ENCODE measurements around the gene KPNA6.
"Not testable (repeated sequence)": the region's sequence is repeated elsewhere in the genome, so short reads cannot be mapped to it uniquely, and the experiment has no call there.

The KPNA6 gene

GRCh38 chr1:32137111-32137510, 29.3 kb downstream of the KPNA6 start:
- no peak for TF ChIP-seq CTCF (IDR thresholded peaks at IDR 0.05)
- Histone ChIP-seq H3K9me3 (no peaks in the 10 kb centered on the region), H3K4me3 (ENCODE audit: low read depth in 1 of 2, low read length in 1 of 2) (no peak overlapping the region), H3K4me1 (ENCODE audit: control insufficient read depth in 1 of 2, insufficient read depth in 1 of 2, low read depth in 1 of 2, low read length in 1 of 2) (peaks cover 0 to 4% of the 10 kb centered on the region in 2 experiments), H3K27me3 (no peaks in the 10 kb centered on the region), H3K27ac (no peak overlapping the region), H3K36me3 (no peaks in the 10 kb centered on the region)

- no peak overlapping the region for H3K4me3 ChIP-seq (ENCODE audit: low read depth in 1 of 2, low read length in 1 of 2)
- no peaks in the 10 kb centered on the region for H3K36me3 ChIP-seq
- no peak for TF ChIP-seq CTCF (IDR thresholded peaks at IDR 0.05)
- no peak overlapping the region for H3K27ac ChIP-seq
- no peaks in the 10 kb centered on the region for H3K4me1 ChIP-seq (ENCODE audit: control insufficient read depth in 1 of 2, insufficient read depth in 1 of 2, low read depth in 1 of 2, low read length in 1 of 2)
- H3K27me3 ChIP-seq, result no peaks in the 10 kb centered on the region
- no peaks in the 10 kb centered on the region for H3K9me3 ChIP-seq
These were observed 31.1 kb downstream of the KPNA6 start for GRCh38 chr1:32138965-32139364.

GRCh38 chr1:32142446-32143301, 34.8 kb downstream of the KPNA6 start:
- TF ChIP-seq CTCF (IDR thresholded peaks at IDR 0.05), result no peak
- no peaks in the 10 kb centered on the region for H3K27me3 ChIP-seq
- H3K4me1 ChIP-seq (ENCODE audit: control insufficient read depth in 1 of 2, insufficient read depth in 1 of 2, low read depth in 1 of 2, low read length in 1 of 2), result no peaks in the 10 kb centered on the region
- H3K9me3 ChIP-seq, result no peaks in the 10 kb centered on the region
- no peak overlapping the region for H3K27ac ChIP-seq
- no peak overlapping the region for H3K4me3 ChIP-seq (ENCODE audit: low read depth in 1 of 2, low read length in 1 of 2)
- no peaks in the 10 kb centered on the region for H3K36me3 ChIP-seq

- H3K4me3 ChIP-seq (ENCODE audit: low read depth in 1 of 2, low read length in 1 of 2); H3K36me3 ChIP-seq; H3K27me3 ChIP-seq; H3K9me3 ChIP-seq; H3K27ac ChIP-seq; H3K4me1 ChIP-seq (ENCODE audit: control insufficient read depth in 1 of 2, insufficient read depth in 1 of 2, low read depth in 1 of 2, low read length in 1 of 2): not testable (repeated sequence)
These were observed 35.4 kb downstream of the KPNA6 start for GRCh38 chr1:32143302-32143695.

GRCh38 chr1:32144033-32144432, 36.2 kb downstream of the KPNA6 start:
- no peak for TF ChIP-seq CTCF (IDR thresholded peaks at IDR 0.05)
- H3K27me3 ChIP-seq, result no peaks in the 10 kb centered on the region
- H3K27ac ChIP-seq, result no peak overlapping the region
- H3K4me3 ChIP-seq (ENCODE audit: low read depth in 1 of 2, low read length in 1 of 2), result no peak overlapping the region
- no peaks in the 10 kb centered on the region for H3K36me3 ChIP-seq
- H3K9me3 ChIP-seq, result no peaks in the 10 kb centered on the region
- no peaks in the 10 kb centered on the region for H3K4me1 ChIP-seq (ENCODE audit: control insufficient read depth in 1 of 2, insufficient read depth in 1 of 2, low read depth in 1 of 2, low read length in 1 of 2)

- not testable (repeated sequence) for H3K27me3 ChIP-seq; H3K4me1 ChIP-seq (ENCODE audit: control insufficient read depth in 1 of 2, insufficient read depth in 1 of 2, low read depth in 1 of 2, low read length in 1 of 2)
These were observed 39.9 kb downstream of the KPNA6 start for GRCh38 chr1:32147799-32148198.

More at GRCh38 chr1:32147799-32148198, 39.9 kb downstream of the KPNA6 start:
- not testable (repeated sequence) for H3K36me3 ChIP-seq; H3K4me3 ChIP-seq (ENCODE audit: low read depth in 1 of 2, low read length in 1 of 2); H3K27ac ChIP-seq; H3K9me3 ChIP-seq

Data from neutrophil (primary cell).